Activated CD4-positive, alpha-beta T cell treated with anti-CD3 and anti-CD28 coated beads, Interleukin-2, amount 50 U/mL, for 4 hours (primary cell): ENCODE results near the gene ACTMAP.
A peak's percentile ranks its signal among the peaks of the same experiment; 100 is the strongest.
"Not testable (repeated sequence)": the region's sequence is repeated elsewhere in the genome, so short reads cannot be mapped to it uniquely, and the experiment has no call there.

Experiments used
- DNase-seq, 2 experiments: peaks; one replicate each; pipeline ENCODE4 v3.0.0-alpha.2; 2020

The ACTMAP gene

DNA sequence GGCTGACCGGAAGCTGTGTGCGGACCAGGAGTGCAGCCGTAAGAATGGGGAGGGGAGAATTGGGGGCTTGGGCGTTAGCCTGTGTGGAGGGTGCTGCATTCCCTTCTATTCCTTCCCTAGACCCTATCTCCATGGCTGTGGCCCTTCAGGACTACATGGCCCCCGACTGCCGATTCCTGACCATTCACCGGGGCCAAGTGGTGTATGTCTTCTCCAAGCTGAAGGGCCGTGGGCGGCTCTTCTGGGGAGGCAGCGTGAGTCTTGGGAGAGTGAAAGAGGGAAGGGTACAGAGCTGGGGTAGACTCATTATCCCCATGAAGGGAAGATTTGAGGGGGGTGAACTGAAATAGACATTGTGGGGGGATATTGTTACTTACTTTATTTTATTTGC, 25.4 kb upstream of the ACTMAP start:
- no peak for DNase-seq

DNA sequence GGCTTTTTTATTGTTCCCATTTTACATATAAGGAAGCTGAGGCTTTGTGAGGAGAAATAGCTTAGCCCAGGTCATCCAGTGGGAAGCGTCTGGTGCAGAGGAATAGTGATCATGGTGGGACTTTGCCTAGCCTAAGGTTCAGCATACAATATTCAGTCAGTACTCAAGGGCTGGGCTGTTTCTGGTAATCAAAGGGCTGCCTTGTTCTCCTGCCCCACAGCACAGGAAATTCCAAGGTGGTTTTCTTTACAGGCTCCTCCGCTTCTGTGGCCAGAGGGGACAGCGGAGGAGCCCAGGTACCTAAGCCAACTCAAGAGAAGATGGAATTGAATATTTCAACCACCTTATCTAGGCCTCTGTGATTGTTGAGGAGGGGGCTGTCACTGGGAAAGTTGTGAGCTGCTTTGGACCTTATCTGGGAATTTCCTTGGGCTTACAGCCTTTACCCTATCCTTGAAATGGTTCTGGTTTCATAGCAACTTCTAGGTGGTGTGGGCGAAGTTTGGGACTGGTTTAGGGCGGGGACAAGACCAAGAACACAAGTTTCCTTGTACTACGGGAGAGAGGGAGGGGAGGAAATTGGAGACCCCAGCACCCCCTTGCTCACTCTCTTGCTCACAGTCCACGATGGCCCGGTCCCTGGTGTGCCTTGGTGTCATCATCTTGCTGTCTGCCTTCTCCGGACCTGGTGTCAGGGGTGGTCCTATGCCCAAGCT, 24.8 kb upstream of the ACTMAP start, which contains the start of gene MIA:
MIA (plus strand) TSS at position 606 of the 716 bp plus-strand sequence; CDS start at position 628, 22 bp downstream.
- DNase-seq, result no peak

DNA sequence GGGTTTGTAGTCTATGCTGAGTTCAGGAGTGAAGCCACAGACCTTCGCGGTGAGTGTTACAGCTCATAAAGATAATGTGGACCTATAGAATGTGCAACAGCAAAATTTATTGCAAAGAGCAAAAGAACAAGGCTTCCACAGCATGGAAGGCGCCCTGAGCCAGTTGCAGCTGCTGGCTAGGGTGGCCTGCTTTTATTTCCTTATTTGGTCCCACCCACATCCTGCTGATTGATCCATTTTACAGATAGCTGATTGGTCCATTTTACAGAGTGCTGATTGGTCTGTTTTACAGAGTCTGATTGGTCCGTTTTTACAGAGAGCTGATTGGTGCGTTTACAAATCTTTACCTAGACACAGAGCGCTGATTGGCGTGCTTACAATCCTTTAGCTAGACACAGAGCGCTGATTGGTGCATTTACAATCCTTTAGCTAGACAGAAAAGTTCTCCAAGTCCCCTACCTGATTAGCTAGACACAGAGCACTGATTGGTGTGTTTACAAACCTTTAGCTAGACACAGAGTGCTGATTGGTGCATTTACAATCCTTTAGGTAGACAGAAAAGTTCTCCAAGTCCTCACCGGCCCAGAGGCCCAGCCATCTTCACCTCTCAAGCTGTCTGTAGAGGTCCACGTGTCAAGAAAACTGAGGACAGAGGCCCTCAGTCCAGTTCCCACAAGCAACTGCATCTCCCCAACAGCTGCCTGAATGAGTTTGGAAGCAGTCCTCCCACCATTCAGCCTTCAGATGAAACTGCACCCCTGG, 21.0 kb upstream of the ACTMAP start:
- DNase-seq, result not testable (repeated sequence)

DNA sequence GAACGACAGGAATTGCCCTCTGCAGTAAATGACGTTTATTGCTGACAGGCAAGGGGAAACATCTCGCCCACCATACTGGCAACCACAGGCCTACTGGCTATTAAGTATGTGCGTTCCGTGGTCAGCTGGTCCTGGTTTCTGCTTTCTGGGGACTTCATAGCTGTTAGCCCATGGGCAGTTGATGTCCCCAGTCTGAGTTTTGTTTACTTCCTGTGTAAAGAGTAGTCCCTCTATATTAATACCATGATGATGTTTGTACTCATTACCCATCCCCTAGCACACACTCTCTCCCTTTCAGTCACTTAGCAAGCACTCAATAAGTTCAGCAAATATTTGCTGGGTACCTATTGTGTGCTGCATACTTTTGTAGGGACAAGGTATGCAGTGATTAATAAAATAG, 18.6 kb upstream of the ACTMAP start:
- no peak for DNase-seq

DNA sequence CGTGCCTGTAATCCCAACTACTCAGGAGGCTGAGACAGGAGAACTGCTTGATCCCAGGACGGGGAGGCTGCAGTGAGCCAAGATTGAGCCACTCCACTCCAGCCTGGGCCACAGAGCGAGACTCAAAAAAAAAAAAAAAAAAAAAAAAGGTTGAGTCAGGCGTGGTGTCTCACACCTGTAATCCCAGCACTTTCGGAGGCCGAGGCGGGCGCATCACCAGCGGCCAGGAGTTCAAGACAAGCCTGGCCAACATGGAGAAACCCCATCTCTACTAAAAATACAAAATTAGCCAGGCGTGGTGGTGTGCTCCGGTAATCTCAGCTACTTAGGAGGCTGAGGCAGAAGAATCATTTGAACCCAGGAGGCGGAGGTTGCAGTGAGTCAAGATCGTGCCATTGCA, 16.1 kb upstream of the ACTMAP start:
- DNase-seq, result not testable (repeated sequence)

DNA sequence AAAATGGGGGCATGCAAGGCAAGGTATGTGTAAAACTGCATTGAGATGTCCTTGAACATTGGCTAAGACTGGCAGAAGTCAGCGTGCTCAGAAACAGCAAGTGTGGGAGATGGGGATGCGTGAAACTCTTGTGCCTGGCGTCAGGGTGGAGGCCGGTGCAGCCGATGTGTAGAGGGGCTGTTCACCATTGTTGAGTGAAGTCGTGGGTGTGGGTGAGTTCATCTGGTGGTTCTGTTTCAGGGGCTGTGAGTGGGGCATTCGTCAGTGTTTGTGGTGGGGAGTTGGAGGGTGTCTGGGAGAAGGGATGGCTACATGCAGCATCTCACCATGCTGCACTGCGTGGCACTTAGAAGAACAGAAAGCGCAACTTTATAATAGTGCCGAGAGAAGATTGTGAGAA, 13.7 kb upstream of the ACTMAP start:
- no peak for DNase-seq

DNA sequence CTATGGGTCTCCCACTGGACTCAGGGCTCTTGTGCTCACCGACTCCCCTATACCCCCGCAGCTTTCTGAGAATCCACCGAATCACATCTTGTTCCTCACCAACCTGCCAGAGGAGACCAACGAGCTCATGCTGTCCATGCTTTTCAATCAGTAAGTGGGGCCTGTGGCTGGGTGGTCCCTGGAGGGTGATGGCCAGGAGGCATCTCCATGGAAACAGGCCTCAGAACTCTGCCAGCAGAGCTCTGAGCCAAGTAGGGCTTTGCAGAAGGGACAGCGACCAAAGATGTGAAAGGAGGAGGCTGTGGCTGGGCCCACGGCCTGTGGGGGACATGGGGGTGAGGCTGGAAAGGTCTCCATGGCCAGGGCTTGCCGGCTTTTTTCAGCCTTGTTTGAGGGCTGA, 13.2 kb upstream of the ACTMAP start:
- no peak for DNase-seq

DNA sequence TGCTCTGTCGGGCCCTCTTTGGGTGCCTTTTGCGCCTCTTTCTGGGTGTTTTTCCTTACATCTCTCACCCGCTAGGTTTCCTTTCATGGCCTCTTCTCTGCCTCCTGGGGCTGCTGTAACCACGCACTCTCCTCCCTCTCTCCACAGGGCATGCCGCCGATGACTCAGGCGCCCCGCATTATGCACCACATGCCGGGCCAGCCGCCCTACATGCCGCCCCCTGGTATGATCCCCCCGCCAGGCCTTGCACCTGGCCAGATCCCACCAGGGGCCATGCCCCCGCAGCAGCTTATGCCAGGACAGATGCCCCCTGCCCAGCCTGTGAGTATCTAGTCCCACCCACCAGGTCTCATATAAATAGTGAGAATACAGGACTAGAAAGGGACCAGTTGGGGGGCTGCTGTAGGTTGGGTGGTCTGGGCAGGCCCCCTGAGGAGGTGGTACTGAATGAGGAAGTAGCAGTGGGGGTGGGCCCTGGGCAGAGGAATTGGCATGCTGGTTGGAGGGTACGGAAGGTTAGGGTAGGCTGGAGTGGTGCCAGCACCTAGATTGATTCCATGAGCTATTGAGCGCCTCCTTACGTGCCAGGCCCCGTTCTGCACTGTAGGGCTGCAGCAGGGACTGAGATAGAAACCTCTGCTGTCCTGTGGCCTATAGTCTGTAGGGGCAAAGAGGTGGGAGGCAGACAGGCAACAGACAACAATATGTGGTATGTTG, 12.6 kb upstream of the ACTMAP start:
- DNase-seq, result no peak

DNA sequence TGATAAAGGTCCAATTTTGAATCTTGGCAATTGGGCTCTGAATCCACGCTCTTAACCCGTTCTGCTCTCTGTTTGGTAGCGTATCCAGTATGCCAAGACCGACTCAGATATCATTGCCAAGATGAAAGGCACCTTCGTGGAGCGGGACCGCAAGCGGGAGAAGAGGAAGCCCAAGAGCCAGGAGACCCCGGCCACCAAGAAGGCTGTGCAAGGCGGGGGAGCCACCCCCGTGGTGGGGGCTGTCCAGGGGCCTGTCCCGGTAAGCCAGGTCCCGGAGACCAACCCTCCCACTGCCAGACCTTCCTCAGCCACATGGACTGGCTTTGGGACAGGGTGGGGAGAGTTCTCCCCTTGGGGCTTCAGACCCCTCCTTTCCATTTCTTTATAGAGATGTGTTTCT, 9.1 kb upstream of the ACTMAP start:
- no peak for DNase-seq

DNA sequence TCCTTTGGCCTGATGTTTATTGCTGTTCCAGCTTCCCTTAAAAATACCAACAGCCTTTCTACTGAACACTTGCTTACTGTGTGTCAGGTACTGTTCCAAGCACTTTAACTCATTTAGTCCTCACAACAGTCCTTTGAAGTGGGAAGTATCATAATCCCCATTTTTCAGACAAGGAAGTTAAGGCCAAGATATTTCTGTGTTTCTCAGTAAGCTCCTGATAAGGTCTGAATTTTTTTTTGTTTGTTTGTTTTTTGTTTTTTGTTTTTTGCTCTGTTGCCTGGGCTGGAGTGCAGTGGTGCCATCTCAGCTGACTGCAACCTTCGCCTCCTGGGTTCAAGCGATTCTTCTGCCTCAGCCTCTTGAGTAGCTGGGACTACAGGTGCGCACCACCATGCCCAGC, 8.2 kb upstream of the ACTMAP start:
- DNase-seq, result no peak

DNA sequence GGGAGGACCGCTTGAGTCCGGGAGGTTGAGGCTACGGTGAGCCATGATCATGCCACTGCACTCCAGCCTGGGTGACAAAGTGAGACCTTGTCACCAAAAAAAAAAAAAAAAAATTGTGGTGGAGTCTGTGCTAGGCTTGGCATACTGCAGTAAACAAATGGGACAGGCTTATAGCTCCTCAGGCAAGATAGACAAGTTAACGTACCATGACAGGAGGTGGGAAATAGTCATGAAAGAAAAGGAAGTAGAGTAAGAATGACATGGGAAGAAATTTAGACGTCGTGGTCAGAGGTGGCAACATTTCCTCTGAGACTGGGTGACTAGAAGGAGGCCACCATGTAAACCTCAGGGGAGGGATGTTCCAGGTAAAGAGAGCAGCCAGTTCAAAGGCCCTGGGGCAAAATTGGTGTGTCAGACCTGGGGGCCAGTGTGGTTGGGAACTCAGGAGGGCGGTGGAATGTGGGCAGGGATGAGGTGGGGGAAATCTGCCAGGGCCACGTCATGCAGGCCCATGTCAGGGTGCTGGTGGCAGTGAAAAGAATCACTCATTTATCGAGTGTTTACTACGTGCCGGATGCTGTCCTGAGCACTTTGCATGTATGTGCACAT, 6.3 kb upstream of the ACTMAP start:
- DNase-seq, result peak; percentile 20 to 44

DNA sequence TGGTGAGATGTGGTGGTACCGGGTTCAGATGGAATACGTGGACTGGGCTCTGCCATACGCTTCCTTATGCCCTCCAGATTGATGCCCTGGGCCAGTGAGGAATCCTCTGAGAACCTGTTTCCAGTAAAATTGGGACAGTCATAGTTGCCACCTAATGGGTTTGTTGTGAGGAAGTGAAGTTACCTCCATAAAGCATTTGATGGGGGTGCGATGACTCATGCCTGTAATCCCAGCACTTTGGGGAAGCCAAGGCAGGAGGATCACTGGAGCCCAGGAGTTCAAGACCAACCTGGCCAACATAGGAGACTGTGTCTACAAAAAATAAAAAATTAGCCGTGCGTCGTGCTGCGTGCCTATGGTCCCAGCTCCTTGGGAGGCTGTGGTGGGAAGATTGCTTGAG, 5.5 kb upstream of the ACTMAP start:
- DNase-seq, result no peak

DNA sequence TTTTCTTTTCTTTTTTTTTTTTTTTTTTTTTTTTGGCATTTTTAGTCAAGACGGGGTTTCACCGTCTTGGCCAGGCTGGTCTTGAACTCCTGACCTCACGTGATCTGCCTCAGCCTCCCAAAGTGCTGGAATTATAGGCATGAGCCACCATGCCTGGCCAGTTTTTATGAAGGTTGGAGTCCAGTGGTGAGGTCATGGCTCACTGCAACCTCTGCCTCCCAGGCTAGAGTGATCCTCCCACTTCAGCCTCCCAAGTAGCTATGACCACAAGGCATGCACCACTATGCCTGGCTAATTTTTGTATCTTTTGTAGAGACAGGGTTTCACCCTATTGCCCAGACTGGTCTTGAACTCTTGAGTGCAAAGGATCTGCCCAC, 5.0 kb upstream of the ACTMAP start:
- no peak for DNase-seq

DNA sequence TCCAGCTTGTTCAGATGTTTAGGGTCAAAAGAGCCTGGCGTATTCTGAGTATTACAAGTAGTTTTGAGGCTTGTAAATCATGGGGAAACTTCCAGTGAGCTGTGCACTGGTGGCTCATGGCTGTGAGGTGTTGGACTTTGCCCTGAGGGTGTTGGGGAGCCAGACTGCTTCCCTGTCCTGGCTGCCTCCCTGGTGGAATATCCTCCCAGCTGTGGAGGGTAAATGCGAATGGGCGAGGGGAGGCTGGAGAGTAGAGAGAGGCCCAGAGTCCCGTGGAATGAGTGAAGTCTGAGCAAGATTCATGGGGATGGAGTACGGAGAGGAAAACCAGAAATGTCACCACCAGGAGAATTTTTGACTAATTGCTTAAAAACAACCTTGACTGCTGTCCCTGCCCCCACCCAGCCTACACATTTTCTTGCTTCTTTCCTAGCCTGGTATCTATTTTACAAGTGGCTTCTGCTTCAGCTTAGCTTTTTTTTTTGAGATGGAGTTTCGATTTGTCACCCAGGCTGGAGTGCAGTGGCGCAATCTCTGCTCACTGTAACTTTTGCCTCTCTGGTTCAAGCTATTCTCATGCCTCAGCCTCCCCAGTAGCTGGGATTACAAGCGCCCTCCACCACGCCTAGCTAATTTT, 4.5 kb upstream of the ACTMAP start:
- DNase-seq, result peak; percentile 57 to 59

DNA sequence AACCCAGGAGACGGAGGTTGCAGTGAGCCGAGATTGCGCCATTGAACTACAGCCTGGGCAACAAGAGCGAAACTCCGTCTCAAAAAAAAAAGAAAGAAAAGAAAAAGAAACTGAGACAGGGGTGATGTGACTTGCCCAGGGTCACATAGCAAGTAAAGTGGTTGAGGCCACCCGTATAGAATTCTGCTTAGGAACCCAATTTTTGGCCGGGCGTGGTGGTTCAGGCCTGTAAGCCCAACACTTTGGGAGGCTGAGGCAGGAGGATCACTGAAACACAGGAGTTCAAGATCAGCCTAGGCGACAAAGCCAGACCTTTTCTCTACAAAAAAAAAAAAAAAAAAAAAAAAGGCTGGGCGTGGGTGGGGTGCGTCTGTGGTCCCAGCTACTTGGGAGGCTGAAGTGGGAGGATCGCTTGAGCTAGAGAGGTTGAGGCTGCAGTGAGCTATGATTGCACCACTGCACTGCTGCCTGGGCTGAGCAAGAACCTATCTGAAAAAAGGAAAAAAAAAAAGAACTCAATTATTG, 2.0 kb upstream of the ACTMAP start:
- no peak for DNase-seq

DNA sequence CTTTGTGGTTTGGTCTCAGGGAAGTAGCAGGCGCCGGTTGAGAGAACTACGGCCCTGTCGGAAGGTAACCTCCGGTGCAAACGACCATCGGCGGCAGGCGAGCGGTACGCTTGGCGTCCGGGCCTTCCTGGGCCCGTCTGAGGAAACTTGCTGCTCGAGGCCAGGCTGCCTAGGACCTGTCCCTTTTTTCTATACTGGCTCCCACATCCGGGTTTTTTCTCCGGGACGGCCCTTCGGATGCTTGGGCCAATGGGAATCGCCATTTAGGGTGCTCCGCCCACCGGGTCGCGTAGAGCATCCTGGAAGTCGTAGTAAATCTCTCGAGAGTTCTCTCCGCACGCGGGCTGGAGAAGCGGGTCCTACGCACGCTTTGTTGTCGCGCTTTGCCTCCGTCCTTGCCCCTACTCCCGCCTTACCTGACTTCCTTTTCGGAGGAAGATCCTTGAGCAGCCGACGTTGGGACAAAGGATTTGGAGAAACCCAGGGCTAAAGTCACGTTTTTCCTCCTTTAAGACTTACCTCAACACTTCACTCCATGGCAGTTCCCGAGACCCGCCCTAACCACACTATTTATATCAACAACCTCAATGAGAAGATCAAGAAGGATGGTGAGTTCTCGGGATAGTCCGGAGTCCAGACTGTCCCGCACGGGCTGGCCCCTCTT, 729 bp upstream of the ACTMAP start, which contains the start of gene SNRPA:
SNRPA (plus strand) TSS at position 330 of the 664 bp plus-strand sequence; CDS start at position 536, 206 bp downstream.
- peak; percentile 95 for DNase-seq

DNA sequence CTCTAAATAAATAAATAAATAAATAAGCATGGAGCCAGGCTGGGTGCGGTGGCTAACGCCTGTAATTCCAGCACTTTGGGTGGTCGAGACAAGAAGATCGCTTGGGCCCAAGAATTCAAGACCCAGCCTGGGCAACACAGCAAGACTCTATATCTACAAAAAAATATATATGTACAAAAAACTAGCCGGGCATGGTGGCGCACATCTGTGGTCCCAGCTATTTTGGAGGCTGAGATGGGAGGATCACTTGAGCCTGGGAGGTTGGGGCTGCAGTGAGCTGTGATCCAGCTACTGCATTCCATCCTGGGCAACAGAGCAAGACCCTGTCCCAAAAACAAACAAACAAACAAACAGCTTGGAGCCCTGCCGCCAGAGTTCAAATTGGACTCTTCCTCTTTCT, 2.7 kb downstream of the ACTMAP start:
- no peak for DNase-seq

DNA sequence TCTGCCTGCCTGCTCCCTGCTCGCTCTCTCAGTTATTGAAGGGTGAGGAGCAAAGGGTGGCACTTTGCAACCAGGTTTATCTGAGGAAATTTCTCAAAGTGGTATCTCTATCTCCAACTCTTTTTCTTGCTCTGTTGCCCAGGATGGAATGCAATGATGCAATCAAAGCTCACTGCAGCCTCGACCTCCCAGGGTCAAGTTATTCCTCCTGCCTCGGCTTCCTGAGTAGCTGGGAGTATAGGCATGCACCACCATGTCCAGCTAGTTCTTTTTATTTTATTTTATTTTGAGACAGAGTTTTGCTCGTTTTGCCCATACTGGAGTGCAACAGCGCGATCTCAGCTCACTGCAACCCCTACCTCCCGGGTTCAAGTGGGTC, 4.9 kb downstream of the ACTMAP start:
- no peak for DNase-seq

DNA sequence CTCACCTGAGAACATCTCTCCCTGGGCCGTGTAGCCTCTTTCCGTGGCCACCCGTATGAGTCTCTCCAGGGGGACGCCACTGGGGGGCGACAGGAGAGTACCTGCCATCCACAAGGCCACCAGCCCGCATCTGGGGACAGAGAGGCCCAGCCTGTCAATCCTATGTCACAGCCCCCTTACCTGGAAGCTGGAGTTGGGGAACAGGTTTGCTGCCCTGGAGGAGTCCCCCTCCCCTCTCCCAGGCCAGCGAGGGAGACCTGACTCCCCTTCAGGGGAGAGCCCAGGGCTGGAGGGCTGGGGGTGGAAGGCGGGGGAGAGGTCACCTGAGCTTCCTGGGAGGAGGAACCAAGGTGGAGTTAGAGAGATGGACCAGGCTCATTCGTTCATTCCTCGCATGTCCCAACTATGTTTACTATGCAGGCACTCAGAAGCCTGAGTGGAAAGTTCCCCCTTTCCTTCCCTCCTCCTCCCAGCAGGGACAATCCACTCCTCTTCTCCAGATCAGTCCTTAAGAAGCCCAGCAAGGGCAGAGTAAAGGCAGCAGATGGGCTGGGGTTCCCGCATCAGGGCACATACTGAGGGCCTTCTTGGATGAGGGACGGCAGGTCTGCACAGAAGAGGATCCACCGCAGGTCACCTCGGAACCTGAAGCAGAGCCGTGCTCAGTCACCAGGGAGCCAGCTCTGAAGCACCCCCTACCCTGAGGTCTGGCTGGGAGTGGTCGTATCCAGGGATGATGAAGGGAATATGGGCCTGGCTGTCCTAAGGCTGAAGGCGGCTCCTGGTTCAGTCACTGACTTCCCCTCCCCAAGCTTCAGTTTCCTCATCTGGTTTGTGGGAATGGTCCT, 5.5 kb downstream of the ACTMAP start:
- DNase-seq, result peak in 1 of 2 experiments; percentile 13

DNA sequence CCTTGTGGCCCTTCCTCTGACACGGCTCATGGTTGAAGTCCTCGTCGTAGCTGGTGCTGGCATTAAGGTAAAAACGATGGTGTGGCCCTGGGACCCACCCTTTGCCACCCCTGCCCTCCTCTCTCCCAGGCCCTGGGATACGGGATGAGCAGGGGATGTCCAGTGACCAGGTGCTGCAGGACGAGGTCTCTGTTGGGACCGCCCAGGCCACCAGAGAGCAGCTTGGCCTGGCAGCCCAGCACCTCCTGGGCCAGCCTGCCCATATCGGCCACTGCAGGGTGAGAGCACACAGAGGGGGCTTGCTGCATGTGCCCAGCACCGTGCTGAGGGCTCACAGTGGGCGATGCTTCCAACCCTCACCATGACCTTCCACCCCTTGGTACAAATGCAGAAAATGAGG, 6.4 kb downstream of the ACTMAP start:
- DNase-seq, result no peak

DNA sequence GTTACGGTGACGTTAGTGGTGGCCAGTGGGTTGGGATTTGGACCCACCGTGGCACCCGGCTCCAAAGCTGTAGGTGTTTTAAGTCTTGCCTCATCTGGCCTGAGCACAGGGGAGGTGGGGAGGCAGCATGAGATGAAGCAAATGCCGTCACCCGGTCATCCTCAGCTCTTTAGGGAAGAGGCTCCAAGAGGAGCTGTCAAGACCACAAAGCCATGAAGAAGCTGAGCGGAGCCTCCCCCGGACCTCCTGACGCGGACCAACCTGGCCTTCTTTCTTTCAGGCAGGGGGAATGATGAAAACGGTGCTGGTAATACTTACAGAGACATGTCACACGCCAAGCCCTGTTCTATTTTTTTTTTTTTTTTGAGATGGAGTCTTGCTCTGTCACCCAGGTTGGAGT, 7.4 kb downstream of the ACTMAP start:
- no peak for DNase-seq
